Measurements from ENCODE around the gene HSPB7. TPM values are rescaled to one million over a fixed set of nuclear protein-coding genes. Genes with fewer than 3 reads are reported as not detected.
A peak's percentile ranks its signal among the peaks of the same experiment; 100 is the strongest.
"Not testable (repeated sequence)": the region's sequence is repeated elsewhere in the genome, so short reads cannot be mapped to it uniquely, and the experiment has no call there.

HSPB7 gene
- total and polyA plus RNA-seq, 2 donors (not counting 3 experiments of a cell fraction or from before 2014, with no cell fraction given) = not detected

- DNase-seq (ENCODE audit: low read depth, low spot score); H3K27ac ChIP-seq (ENCODE audit: insufficient read depth, low read depth, low read length); BruUV-seq (replicated peaks); H3K4me1 ChIP-seq (ENCODE audit: control insufficient read depth, extremely low read depth, insufficient read depth, low read length); H3K36me3 ChIP-seq (ENCODE audit: control insufficient read depth in 2 of 2, extremely low read depth in 1 of 2, insufficient read depth in 2 of 2, low read length in 2 of 2); CTCF ChIA-PET; H2AFZ ChIP-seq (ENCODE audit: low read depth, low read length); H3K27me3 ChIP-seq (ENCODE audit: control insufficient read depth in 2 of 2, insufficient read depth in 2 of 2, low read length in 2 of 2); H3K4me3 ChIP-seq (replicated peaks in 1 of 3; ENCODE audit: insufficient read depth in 1 of 3, low read depth in 1 of 3, low read length in 3 of 3); H3K79me2 ChIP-seq (ENCODE audit: control insufficient read depth, insufficient read depth, low read length); H3K9me3 ChIP-seq (replicated peaks; ENCODE audit: control insufficient read depth, insufficient read depth, low read length); H3K9ac ChIP-seq (replicated peaks; ENCODE audit: extremely low read depth, insufficient read depth, low read length); H3K4me2 ChIP-seq (ENCODE audit: insufficient read depth, low read length); H3K9me1 ChIP-seq (replicated peaks; ENCODE audit: control insufficient read depth, extremely low read depth, insufficient read depth, low read length); H4K20me1 ChIP-seq (replicated peaks; ENCODE audit: control insufficient read depth, extremely low read depth, insufficient read depth, low read length); dilution Hi-C loops (cut with MboI; ENCODE audit: extremely low pct_ligation_motif_present, low sequenced_read_pairs); intact Hi-C loops (cut with micrococcal nuclease): not testable (repeated sequence)
- peak; percentile 24 for FAIRE-seq
- POLR2A ChIA-PET = interaction anchor here (0.7 kb wide), 1 partner anchor 323 kb away, joined by 3 read pairs; no protein-coding TSS in a partner anchor
Observed at GRCh38 chr1:16020878-16021277, 3.0 kb upstream of the HSPB7 start.

GRCh38 chr1:16020325-16020724 lies 2.5 kb upstream of the HSPB7 start:
- DNase-seq (ENCODE audit: low read depth, low spot score) (no peak), FAIRE-seq (no peak)
- ChIA-PET CTCF (no interaction called here), POLR2A (interaction anchor here (0.7 kb wide), 1 partner anchor 324 kb away, joined by 3 read pairs; no protein-coding TSS in a partner anchor)
- Histone ChIP-seq H3K27ac (ENCODE audit: insufficient read depth, low read depth, low read length) (no peak overlapping the region), H3K9ac (replicated peaks; ENCODE audit: extremely low read depth, insufficient read depth, low read length) (no peak overlapping the region), H3K4me3 (replicated peaks in 1 of 3; ENCODE audit: insufficient read depth in 1 of 3, low read depth in 1 of 3, low read length in 3 of 3) (no peak overlapping the region), H2AFZ (ENCODE audit: low read depth, low read length) (no peak overlapping the region), H3K79me2 (ENCODE audit: control insufficient read depth, insufficient read depth, low read length) (no peaks in the 10 kb centered on the region), H3K36me3 (ENCODE audit: control insufficient read depth in 2 of 2, extremely low read depth in 1 of 2, insufficient read depth in 2 of 2, low read length in 2 of 2) (no peaks in the 10 kb centered on the region), H3K4me2 (ENCODE audit: insufficient read depth, low read length) (no peak overlapping the region), H3K27me3 (ENCODE audit: control insufficient read depth in 2 of 2, insufficient read depth in 2 of 2, low read length in 2 of 2) (no peaks in the 10 kb centered on the region), H3K9me1 (replicated peaks; ENCODE audit: control insufficient read depth, extremely low read depth, insufficient read depth, low read length) (no peaks in the 10 kb centered on the region), H4K20me1 (replicated peaks; ENCODE audit: control insufficient read depth, extremely low read depth, insufficient read depth, low read length) (no peaks in the 10 kb centered on the region), H3K4me1 (ENCODE audit: control insufficient read depth, extremely low read depth, insufficient read depth, low read length) (no peaks in the 10 kb centered on the region), H3K9me3 (replicated peaks; ENCODE audit: control insufficient read depth, insufficient read depth, low read length) (no peaks in the 10 kb centered on the region)
- BruUV-seq (replicated peaks) = no TSS peak
- TF ChIP-seq POLR2A (IDR thresholded peaks at IDR 0.05; ENCODE audit: low read depth, low read length) = no peak
- TF ChIP-seq GATA2 (IDR thresholded peaks at IDR 0.05; ENCODE audit: insufficient read depth, insufficient read length, low read depth, low read length) = no peak
- TF ChIP-seq CTCF (IDR thresholded peaks at IDR 0.05; ENCODE audit: extremely low read depth in 1 of 2, insufficient read depth in 1 of 2, low read depth in 1 of 2, low read length in 2 of 2) = no peak
- no peak for TF ChIP-seq MYC (IDR thresholded peaks at IDR 0.05; ENCODE audit: low read depth, low read length)
- TF ChIP-seq JUN (IDR thresholded peaks at IDR 0.05; ENCODE audit: borderline replicate concordance, insufficient read depth, insufficient read length, low read depth) = no peak
- no peak for TF ChIP-seq FOS (IDR thresholded peaks at IDR 0.05; ENCODE audit: borderline replicate concordance, insufficient read depth, low read length)
- no peak for TF ChIP-seq EZH2 (IDR thresholded peaks at IDR 0.05; ENCODE audit: borderline replicate concordance, low read depth, low read length, severe bottlenecking)
- TF ChIP-seq POLR2AphosphoS5 (IDR thresholded peaks at IDR 0.05; ENCODE audit: insufficient read depth, low read depth, low read length) = no peak
- no peak for TF ChIP-seq MAX (IDR thresholded peaks at IDR 0.05; ENCODE audit: insufficient read depth, insufficient read length)
- dilution Hi-C loops (cut with MboI; ENCODE audit: extremely low pct_ligation_motif_present, low sequenced_read_pairs) (no loop called here), intact Hi-C loops (cut with micrococcal nuclease) (no loop called here)

All from endothelial cell of umbilical vein (primary cell).